GM18951 (cell line): ENCODE measurements around the gene LAPTM4A.

Experiments used
- POLR2A ChIP-seq: IDR thresholded peaks from 4 replicates; pipeline ENCODE4 v1.6.1; 2011; ENCODE audit warnings: mild to moderate bottlenecking; ENCODE audit not compliant: insufficient read length, insufficient read depth; ENCODE audit errors: extremely low read depth
- in situ Hi-C: fragments of 300-500 bp; cut with MboI; formaldehyde crosslinking; loops from one replicate; pipeline ENCODE4 v1.12.0; 2022; ENCODE audit warnings: low sequenced_read_pairs, mixed read lengths, inconsistent platforms; ENCODE audit not compliant: unreplicated experiment

LAPTM4A gene

DNA sequence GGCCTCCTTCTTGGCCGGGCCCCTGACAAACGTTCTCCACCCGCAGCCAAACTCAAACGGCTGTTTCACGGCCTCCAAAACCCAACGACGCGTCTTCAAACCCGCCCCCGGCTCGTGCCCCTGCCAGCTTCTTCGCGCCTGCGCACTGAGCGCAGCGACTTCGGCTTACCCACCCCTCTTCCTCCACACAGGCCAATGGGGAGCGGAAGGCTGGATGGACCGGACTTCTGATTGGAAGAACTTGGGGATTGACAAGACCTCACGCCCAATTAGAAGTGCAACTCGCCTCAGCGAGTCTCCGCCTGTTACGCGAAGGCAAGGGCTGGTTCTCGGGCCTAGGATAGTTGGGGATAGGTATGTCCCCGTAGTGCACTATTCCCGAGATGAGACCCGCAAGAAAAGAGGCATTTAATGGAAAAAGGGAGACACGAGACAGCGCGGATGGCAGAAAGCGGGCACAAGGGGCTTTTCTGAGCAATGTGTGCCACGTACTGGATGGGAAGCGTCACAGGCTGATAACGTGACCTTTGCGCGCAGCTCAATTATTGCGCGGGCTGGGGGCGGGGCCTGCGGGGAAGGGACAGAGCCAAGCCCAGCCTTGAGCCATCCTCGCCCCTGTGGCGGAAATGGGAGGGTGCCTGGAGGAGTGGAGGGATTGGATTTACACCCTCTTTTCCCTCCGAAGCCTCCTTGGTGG, at the start of gene LAPTM4A:
TSS of gene LAPTM4A (minus strand) at position 97 of the 697 bp plus-strand sequence. CDS start 108 bp downstream, outside the sequence.
- in situ Hi-C loops, result no loop called here
- peak; percentile 63 for TF ChIP-seq POLR2A

DNA sequence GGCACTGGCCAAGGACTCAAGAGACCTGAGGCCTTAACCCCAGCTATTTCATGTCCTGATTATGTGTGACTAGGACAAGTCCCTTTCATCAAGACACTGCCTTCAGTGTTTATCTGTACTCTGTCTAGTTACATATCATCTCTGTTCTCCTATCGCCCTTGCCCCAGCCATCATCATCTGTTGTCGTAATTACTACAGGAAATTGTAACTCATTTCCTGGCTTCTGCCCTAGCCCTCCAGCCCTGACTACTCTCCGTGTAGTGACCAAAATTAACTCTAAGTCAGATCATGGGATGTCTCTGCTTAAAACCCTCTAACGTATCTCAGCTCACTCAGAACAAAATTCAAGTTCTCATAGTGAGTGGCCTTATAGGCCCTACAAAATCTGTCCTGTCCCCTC, 49.3 kb upstream of the LAPTM4A start:
- in situ Hi-C loops, result no loop called here
- no peak for TF ChIP-seq POLR2A

DNA sequence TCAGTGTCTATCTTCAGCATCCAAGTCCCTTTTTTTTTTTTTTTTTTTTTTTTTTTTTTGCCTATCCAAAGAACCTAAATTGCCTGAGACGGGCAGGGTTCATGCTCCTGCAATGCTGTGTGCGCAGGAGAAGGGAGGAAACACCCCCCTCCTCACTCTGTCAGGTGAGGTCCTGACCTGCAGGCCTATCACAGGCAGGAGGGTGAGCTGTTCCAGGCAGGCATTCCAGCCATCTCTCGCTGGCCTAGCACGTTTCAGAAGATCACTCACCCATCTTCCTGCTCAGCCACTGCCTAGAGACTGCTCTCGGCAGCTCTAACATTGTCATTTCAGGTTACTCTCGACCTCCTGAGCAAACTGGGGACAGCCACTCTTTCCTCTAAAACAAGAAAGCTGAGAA, 48.4 kb upstream of the LAPTM4A start:
- in situ Hi-C loops, result loop anchor here (10.0 kb wide), 1 partner anchor 155 kb away; no protein-coding TSS in a partner anchor
- TF ChIP-seq POLR2A, result no peak

DNA sequence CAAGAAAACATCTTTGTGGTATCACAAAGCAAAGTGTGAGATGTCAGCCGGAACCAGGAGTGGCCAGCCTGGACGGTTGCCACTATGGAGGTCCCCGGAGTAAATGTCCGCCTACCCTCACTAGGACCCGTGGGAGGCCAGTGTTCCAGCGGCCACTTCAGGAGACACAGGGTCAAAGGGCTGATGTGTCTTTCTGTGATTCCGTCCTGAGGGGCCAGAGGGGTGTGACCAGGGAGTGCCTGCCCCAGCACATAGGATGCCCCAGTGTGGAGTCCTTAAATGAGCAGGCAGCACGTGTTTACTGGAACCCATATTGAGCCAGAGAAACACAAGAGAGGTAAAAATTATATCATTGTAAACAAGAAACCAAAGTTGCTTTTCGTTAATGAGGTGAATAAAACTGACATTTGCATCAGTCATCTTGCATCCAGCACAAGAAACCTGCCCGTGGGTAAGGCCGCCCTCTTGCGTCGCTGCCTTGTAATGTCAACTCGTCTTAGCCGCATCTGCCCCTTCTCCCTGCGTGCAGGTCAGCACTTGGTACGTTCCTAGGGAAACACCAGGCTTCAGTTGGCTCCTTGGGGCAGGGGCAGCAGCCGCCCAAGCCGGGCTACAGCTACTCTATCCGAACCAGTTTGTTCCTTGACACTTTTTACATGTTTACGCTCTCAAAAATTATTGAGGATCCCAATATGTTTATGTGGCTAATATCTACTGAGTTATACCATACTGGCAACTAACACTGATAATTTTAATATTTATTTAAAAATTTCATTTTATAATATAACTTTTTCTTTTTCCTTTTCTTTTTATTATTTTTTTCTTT, 46.7 kb upstream of the LAPTM4A start:
- in situ Hi-C loops, result loop anchor here (10.0 kb wide), 1 partner anchor 153 kb away; no protein-coding TSS in a partner anchor
- no peak for TF ChIP-seq POLR2A

DNA sequence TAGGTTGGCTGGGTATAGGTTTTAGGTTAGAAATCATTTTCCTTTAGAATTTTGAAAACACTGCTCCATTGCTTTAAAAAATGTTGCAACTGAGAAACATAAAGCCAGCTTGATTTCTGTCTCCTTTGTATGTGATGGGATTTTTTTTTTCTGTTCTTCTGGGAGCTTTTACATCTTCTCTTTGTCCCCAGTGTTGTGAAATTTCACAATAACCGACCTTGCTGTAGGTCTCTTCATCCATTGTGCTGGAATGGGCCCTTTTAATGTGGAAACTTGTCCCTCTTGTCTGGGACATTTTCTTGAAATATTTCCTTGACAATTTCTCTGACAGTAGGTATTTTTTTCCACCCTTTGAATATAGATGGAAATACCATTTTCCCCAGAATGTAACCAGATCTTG, 44.0 kb upstream of the LAPTM4A start:
- in situ Hi-C loops, result loop anchor here (10.0 kb wide), 1 partner anchor 151 kb away; no protein-coding TSS in a partner anchor
- TF ChIP-seq POLR2A, result no peak

DNA sequence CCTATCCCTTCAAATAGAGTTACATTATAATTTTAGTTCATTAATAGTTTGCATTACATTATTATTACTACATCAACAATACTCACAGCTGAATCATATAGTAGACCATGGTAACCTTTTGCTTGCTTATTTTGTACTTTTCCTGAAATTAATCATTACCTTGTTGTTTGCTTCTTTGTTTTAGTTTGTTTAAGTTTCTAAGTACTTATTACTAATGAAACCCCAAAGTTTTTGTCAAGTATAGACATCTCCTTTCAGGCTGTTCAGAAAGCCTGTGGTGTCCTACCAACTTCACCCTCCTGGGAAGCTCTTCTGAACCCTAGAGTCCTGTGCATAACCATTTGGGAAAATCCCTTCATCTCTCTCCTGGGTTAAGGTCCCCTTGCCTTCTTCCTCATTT, 43.5 kb upstream of the LAPTM4A start:
- TF ChIP-seq POLR2A, result no peak
- in situ Hi-C loops, result loop anchor here (10.0 kb wide), 1 partner anchor 150 kb away; no protein-coding TSS in a partner anchor

DNA sequence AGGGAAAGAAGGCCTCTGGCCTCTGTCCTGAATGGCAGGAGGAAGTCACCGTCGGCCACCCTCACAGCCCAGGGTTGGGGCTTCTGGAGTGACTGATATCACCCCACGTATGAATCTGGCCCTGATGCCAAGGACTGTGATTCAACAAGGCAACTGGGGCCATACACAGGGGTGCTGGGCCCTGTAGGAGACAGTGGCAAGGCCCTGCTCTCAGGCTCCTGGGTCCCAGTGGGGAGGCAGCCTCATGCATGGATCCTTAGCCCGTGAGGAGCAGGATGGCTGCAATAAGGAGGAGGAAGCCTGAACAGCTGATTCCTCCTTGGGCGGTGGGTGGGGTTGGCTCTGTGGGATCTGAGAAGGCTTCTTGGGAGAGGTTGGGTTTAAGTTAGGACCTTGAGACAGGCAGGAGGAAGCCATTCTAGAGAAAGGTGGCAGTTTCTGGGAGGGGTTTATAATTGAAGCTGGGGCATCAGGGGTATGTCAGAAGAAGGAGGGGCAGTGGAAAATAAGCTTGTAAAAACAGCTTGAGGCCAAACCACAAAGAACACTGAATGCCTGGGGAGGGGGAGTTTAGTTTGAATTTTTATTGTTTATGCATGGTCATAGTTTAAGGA, 42.8 kb upstream of the LAPTM4A start:
- no peak for TF ChIP-seq POLR2A
- in situ Hi-C loops, result loop anchor here (10.0 kb wide), 1 partner anchor 149 kb away; no protein-coding TSS in a partner anchor

DNA sequence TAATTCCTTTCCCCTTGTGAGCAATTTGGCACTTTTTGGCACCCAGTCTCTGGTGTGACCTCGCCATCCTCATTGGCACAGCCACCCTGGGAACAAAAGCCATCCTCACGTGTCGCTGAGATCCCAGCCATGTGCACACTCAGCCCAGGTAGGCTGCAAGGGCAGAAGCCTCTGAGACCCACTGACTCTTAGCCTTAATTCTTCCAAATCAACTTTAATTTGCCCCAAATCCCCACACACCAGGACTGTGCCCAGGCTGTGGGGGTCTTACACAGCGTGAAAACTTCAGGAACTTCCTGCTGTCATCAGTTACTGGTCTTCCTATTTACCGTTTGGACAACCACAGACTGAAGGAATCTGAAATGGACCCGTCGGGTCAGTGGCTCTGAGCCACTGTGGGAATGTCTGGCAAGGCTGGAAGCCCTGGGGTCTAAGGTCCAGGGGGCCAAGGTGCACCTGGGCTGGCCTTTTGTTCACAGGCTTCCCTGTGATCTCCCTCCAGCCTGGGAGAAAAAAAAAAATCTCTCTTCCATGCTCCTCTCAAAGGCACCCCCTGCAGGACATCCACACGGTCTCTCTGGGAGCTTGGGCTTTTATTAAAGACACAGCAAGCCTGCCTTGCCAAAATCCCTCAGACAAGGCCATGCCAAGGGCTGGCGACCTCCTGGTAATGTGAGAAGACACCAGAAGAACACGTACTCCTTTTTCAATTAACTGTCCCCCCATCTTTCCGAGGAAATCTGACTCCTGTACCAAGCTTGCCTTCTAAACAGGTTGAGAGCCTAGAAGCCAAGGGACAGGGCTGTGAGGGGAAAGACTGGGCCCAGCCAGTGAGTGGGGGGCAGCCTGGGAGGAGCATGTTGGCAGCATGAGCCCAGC, 42.1 kb upstream of the LAPTM4A start:
- in situ Hi-C loops, result loop anchor here (10.0 kb wide), 1 partner anchor 149 kb away; no protein-coding TSS in a partner anchor
- TF ChIP-seq POLR2A, result no peak

DNA sequence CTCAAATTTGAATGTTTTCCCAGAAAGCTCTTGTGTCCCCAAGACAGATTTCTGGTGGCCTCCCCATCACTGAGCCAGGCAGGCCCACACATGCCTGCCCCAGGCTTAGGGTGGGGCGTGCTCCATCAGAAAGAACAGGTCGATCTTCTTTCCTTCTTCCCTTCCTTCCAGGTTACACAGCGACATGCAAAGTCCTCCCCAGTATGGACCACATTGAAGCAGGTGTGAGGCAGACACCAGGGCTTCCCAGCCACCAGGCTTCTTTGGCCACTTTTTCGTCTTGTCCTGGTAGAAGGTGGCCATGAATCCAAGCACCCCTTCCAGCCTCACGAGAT, 41.4 kb upstream of the LAPTM4A start:
- in situ Hi-C loops, result loop anchor here (10.0 kb wide), 1 partner anchor 148 kb away; no protein-coding TSS in a partner anchor
- TF ChIP-seq POLR2A, result no peak

DNA sequence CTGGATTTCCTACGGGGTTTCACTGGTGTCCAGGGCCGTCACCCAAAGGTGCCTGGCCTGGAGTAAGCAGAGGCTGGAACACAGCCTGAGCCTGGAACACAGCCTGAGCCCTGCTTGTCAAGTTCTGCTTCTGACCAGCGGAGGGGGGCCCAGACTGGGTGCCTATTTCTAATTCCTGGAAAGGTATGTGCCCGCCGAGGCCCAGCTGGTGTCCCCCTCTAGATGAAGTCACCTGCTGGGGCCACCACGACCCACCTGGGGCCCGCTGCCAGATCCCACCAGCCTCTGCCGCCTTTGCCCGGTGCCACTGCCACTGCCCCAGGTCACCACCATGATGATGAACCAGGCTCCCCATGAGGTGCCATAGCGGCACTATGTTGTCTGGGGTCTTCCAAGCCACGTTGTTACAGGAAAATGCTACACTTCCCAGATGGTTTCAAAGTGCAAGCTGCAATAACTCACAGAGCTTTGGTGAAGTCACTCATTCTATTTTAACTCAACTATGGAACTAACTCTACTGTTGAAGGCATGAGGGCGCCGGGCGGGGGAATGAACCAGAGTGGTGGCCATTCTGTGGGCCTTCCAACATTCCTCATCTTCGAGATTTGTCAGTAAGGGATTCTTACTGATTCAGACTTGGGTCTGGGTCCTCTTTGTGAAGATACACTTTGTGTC, 40.9 kb upstream of the LAPTM4A start:
- TF ChIP-seq POLR2A, result no peak
- in situ Hi-C loops, result loop anchor here (10.0 kb wide), 1 partner anchor 148 kb away; no protein-coding TSS in a partner anchor

DNA sequence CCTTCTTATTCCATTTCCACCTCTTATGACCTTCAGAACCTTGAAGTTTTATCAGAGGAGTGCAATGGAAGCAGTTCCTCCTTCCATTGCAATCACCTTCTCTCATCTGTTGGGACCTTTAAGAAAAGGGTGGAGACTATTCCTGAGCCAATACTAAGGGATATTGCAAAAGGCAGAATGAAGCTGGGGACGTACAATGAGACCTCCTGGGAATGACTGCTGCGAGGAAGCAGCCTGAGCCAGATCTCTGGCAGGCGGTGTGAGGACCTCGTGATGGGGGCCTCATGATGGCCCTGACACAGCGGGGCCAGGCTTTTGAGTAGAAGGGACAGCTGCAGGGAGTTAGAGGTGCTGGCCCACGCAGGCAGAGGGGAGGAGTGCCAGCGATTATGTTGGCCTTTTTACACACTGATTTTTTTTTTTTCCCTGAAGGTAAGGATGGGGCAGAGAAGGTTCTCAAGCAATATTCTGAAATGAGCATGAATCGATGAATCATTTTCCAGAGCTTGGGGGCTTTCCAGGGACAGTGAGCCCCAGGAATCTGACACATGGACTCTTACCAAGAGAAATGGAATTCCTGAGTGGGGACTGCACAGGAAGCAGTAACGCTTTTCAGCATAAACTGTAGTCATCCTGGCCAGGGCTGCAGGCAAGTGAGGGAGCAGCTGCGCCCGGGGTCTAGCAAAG, 40.0 kb upstream of the LAPTM4A start:
- no peak for TF ChIP-seq POLR2A
- in situ Hi-C loops, result loop anchor here (10.0 kb wide), 1 partner anchor 147 kb away; no protein-coding TSS in a partner anchor
